Stimulated activated CD8-positive, alpha-beta memory T cell treated with anti-CD3 and anti-CD28 coated beads, Interleukin-12 subunit alpha, Interleukin-12 subunit beta, amount 100 ng/mL, for 4 hours (primary cell): Measurements from ENCODE around the gene FKBP5.
"Not testable (repeated sequence)": the region's sequence is repeated elsewhere in the genome, so short reads cannot be mapped to it uniquely, and the experiment has no call there.

ENCODE experiments used
- DNase-seq: peaks from one replicate; pipeline ENCODE4 v3.0.0-alpha.2; 2020; ENCODE audit warnings: low read depth

Gene FKBP5

DNA sequence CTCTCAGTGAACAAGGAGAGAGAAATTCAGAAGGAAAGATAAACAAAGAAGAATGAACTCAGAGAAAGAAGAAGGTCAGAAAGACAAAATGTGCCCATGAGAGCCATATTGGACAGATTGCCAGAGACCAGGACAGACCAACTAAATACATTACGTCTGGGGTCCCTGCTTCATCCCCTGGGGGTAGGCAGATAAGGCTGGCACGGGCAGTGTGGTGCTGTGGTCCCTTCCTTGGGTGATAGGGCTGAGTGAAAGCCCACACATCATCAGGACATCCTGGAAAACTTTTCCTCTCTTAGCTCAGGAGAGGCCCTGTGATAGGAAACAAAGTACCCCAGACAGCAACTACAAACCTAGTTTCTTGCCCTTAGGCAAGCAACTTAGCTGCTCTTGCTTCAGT is 34.9 kb upstream of the FKBP5 start:
- no peak for DNase-seq

DNA sequence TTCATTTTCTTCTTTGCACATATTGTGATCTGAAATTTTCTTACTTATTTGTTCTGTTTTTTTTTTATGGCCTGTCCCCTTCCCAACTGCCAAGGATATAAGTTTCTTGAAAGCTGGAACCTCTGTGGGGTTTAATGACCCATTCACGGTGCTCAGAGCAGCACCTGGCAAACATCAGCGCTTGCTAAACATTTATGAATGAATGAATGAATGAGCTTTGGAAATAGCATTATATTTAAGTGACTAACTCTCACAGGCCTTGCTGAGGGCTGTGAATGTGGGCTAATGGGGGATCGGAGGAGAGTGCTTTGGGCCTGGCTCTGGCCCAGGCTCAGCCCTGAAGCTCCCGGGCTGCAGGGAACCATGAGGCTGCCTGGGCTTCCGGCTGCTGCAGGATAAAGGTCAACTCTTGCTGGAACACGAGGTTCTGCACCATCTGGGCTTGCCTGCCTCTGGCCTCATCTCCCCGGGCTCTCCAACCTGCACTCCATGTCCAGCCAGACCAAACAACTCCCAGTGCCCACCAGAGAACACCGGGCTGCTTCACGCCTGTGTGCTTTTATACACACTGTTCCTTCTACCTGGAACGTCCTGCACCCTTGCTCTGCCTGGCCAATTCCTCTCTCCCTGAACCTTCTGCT is 33.5 kb upstream of the FKBP5 start:
- DNase-seq = no peak

DNA sequence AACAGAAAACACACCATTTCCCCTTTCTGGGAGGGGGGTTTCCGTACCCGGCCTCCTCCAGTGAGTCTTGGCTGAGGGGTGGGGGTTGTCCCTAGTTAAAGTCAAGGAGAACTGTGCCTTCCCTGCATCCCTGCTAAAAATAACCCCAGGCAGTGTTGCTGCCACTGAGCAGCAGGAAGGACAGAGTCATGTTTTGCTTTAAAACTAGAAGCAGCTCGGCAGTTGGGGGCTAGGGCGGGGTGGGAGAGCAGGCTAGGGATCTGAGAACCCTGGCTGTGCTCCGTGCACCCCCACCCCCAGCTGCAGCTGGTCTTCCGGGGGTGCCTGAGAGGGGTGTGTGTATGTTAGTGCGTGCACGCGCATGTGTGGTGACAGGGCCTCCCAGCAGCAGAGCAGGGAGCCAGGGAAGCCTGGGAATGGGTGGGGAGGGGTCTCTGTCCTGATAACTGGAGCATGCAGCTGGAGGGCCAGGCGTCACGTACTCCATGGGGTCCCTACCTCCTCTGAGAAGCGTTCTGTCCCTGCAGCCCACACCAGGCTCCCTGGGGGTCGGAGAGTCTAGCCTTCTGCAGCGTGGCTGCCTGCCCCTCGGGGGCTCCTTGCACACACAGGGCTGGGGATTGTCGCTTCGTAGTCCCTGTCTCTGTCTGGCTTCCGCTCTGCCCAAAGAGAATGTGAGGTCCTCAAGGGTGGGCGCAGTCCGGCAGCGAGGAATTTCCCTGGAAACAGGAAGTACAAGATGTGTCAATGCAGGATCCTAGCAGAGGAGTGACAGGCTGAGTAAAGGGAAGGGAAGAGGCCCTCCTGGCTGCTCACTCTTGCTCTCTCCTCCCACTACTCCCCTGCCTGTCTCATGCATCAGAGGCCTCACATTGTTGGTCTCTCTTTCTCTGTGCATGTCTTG is 31.4 kb upstream of the FKBP5 start:
- DNase-seq = no peak

DNA sequence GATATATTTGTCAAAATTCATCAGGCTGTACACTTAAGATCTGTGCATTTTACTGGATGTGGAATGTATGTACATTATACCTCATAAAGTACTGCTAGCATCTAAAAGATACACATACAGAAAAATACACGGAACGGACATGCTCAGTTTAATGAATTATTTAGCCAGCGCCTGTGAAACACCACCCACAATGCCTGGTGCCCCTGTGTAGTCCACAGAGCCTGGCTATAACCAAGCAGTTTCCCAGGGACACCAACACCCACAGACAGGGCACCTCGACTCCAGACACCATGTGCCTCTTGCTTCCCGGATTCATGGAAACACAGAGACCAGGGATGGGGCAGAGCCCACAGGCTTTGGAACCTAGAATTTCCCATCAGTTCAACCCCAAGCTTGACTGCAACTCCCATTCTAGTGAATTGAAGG is 30.7 kb upstream of the FKBP5 start:
- DNase-seq = no peak

DNA sequence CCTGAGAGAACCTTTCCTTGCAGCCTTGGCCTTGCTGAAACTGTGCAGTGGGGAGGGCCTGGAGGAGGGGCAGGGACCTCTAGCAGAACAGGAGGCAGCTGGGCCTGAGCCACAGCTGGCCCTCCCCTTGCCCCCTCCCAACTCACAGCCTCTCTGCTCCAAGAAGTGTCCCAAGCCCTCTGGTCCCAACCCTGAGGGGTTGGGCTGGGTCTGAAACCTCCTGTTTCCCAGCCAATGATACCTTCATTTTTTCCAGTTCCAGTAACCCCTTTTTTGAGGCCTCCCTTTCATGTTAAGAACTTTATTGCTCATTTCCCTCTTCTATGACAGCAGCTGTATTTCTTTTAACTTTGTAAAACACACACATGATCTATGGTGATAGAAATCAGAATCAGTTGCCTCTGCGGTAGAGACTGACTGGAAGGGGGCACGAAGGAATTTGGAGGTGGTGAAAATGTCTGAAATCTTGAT is 30.2 kb upstream of the FKBP5 start:
- no peak for DNase-seq

DNA sequence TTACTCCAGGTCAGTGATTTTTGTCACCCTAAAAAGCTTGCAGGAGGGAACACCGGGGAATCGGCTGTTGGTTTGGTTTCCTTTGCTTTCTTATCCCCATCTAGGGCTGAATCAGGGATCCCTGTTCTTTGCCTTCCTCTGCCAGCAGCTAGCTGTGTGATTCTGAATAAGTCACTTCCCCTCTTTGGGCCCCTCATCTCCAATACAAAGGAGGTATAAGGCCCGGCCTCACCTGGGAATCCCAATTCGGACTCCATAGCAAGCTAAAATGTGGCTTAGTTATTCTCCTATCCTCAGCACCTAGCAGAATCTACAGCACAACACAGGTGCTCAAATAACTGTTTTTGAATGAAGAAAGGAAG is 29.6 kb upstream of the FKBP5 start:
- DNase-seq = no peak

DNA sequence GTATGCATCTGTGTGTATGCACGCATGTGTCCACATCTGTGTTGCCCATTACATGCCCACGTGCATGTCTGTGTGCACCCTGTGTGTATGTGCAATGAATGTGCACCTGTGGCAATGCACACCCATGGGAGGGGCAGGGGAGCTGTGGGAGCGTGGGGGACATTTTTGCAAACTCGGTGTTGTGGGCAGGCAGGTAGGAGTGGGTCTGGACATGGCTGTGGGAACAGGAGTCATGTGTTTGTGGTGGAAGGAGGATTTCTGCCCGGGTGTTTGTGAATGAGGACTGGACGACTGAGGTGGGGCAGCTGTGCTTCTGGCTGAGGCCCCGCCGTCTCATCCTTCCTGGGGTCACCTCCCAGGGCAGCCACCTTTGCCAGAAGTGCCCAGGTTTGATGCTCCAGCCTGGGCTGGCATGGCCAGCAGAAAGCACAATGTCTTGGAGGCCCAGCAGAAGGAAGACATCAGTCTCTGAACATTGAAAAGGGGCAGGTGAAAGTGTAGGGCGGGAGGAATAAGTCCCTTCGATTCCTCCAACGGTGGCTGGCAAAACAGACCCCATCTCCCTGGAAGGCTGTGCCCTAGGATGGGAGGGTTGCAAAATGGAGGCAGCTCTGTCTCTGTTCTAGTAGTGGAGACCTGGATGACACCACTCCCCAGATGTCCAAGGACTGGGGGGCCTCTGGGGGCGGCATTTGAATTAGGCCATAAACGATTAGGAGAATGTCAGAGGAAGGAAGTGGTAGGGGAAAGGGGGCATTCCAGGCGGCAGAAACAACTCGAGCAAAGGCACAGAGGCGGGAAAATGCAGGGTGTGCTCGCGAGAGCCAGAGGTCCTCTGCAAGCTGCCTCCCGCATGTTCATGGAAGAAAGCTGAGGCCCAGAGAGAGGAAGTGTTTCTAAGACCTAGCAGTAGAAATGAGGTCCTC is 29.0 kb upstream of the FKBP5 start:
- no peak for DNase-seq

DNA sequence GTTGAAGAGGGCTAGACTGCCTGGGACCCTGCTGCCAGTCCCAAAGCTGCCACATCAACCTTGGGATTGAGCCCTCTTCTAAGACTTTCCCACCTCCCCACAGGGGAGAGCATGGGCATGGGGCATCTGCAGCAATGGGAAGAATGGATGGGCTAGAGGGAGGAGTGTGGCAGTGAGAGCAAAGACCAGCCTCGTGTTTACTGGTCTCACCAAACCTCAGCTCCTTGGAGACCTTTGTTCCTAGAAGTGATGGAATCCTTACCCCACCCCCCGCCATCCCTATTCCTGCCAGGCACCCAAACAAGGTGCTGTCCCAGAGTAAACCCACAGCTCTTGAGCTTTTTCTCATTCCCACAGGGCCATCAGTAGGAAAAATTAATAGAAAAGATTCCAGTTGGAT is 28.1 kb upstream of the FKBP5 start:
- DNase-seq = no peak

DNA sequence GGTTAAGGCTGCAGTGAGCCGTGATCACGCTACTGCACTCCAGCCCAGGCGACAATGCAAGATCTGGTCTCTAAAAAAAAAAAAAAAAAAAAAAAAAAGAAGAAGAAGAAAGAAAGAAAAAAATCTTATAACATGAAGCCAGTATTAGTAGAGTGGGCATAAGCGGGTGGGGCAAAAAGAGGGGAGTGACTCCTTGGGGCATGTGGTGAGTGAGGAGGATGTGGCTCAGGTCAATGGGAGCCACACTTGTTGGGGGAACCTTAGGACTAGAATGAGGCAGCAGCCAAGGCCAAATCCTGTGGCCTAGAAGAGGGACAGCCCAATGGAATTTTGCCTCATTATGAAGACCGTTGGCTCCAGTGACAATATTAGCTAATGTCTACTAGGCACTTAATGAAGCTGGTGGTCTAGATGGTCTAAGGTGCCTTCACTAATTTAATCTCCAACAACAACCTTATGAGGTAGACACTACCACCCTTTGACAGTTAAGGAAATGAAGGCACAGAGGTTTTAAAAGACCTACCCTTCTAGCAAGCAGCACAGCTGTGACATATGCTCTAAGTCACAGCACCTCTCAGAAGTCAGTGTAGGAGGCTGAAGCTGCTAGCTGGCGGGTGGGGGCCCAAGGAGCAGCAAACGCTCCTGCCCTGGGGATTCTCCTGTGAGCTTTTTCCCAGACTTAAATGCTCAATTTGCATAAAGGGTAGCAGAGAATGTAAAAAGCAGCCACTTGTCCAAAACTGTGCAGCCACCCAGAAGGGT is 24.5 kb upstream of the FKBP5 start:
- no peak for DNase-seq

DNA sequence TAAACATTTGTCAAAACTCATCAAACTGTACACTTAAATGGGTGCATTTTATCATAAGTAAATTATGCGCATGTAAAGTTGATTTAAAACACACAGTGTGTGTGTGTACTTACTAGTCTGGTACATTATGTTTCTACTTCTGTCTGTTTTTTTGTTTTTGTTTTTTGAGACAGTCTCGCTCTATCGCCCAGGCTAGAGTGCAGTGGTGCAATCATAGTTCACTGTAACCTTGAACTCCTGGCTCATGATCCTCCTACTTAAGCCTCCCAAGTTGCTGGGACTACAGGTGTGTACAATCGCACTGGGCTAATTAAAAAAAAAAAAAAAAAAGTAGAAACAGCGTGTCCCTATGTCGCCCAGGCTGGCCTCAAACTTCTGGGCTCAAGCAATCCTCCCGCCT is 23.0 kb upstream of the FKBP5 start:
- no peak for DNase-seq

DNA sequence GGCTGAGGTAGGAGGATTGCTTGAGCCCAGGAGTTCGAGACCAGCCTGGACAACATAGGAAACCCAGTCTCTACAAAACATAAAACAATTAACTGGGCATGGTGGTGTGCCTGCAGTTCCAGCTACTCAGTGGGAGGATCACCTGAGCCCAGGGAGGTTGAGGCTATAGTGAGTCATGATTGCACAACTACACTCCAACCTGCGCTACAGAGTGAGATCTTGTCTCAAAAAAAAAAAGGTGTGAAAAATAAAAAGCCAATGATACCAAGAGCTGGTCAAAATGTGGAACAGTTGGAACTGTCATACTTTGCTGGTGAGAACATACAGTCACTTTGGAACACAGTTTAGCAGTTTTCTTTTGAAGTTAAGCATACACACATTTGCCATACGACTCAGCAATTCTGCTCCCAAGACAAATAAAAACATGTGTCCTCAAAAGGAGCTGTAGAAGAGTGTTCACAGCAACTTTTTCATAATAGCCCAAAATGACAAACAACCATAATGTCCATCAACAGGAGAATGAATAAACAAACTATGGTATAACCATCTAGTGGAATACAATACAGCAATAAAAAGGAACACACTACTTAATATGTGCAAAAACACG is 21.6 kb upstream of the FKBP5 start:
- no peak for DNase-seq

DNA sequence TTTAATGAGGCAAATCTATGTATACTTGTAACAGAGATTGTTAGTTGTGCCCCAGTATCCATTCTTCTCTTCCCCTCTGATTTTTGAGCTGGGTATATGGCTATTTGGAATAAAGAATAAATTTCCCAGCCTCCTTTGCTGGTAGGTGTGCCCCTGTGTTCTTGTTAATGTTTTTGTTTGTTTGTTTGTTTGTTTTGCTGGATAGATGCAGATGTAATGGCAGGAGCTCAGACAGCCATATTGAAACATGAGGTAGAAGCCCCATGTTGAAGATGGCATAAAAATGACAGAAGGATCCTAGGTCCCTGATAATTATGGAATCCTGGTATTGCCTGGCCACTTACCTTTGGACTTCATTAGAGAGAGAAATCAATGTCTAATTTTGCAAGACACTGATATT is 19.9 kb upstream of the FKBP5 start:
- DNase-seq = no peak

DNA sequence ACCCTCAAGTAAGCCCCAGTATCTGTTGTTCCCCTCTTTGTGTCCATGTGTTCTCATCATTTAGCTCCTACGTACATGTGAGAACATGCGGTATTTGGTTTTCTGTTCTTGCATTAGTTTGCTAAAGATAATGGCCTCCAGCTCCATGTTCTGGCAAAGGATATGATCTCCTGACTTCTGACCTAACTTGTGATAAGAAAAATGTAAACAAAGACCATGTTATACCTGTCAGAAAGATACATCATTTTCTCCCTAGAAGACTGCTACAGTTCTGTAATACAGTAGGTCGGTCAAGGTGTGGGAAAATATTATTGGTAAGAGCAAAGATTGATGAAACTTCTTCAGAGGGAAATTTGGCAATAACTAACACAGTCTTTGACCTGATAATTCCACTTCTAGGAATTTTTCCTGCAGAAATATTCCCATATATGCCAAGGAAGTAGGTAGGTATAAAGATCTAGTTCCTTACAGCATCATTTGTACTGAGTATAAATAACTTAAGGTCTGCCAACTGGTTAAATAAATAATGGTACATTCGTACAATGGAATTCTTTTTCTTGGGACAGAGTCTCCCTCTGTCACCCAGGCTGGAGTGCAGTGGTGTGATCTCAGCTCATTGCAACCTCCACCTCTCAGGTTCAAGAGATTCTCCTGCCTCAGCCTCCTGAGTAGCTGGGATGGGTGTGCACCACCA is 19.1 kb upstream of the FKBP5 start:
- DNase-seq = no peak

DNA sequence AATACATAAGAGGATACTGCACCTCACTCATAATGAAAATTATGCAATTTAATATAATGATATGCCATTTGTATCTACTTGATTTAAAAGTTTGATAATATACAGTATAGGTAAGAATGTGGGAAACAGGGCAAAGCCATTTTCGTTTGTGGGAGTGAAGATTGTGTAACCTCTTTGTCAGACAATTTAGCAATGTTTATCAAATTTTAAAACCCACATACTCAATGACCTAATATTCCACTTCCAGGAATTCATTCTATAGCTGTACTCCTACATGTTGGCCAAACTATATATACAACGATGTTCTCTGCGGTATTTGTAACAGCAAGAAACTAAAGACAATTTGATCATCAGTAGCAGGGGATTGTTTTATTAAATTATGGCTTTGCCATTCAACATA is 17.8 kb upstream of the FKBP5 start:
- DNase-seq = no peak

DNA sequence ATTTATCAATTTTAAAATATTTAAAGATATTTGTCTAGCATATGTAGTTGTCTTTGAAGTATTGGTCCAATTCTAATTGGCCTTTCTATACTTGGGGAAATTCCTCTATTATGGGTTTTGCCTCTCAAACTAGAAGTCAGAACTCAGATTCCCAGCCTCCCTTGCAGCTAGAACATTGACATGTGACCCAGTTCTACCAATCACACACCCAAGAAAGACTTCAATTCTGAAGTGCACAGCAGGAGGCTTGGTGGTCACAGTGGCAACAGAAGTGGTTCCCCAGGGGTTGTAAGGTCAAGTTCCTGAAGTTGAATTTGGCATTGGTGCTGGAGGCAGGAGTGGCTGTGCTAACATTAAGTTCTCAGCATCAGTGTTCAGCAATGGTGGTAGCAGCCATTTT is 14.8 kb upstream of the FKBP5 start:
- DNase-seq = no peak

DNA sequence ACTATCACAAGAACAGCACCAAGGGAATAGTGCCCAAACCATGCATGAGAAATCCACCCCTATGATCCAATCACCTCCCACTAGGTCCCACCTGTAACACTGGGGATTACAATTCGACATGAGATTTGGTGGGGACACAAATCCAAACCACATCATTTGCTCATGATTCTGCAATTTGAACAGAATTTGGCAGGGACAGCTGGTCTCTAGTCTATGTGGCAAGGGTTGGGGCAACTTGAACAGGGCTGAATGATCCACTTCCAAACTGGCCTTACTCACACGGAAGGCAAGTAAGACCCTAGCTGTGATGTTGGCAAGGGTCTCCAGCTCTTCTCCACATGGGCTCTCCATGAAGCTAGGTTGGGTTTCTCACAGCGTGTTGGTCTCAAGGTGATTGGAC is 10.1 kb upstream of the FKBP5 start:
- DNase-seq = no peak

DNA sequence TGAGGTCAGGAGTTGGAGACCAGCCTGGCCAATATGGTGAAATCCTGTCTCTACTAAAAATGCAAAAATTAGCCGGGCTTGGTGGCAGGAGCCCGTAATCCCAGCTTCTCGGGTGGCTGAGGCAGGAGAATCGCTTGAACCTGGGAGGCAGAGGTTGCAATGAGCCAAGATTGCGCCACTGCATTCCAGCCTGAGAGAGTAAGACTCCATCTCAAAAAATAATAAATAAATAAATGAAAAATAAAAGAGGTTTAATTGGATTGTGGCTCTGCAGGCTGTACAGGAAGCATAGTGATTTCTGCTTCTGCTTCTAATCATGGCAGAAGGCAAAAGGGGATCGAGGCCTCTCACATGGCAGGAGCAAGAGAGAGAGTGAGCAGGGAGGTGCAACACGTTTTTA is 9.7 kb upstream of the FKBP5 start:
- not testable (repeated sequence) for DNase-seq

DNA sequence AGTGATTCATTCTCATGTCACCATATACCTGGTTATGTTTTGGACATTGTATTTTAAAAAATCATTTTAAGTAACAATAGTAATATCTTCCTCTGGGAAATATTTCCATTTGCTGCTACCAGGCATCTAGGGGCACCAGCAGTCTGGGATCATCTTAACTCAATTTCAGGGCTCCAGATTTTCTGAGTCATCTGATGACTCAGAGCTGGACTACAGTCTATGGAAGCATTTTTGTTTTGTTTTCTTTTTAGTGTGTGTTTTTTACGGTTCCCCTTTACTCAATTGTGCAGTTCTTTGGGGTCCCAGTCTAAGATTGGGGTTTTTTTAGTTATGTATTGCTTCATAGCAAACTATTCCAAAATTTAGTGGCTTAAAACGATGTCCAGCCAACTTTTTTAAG is 5.7 kb upstream of the FKBP5 start:
- DNase-seq = no peak

DNA sequence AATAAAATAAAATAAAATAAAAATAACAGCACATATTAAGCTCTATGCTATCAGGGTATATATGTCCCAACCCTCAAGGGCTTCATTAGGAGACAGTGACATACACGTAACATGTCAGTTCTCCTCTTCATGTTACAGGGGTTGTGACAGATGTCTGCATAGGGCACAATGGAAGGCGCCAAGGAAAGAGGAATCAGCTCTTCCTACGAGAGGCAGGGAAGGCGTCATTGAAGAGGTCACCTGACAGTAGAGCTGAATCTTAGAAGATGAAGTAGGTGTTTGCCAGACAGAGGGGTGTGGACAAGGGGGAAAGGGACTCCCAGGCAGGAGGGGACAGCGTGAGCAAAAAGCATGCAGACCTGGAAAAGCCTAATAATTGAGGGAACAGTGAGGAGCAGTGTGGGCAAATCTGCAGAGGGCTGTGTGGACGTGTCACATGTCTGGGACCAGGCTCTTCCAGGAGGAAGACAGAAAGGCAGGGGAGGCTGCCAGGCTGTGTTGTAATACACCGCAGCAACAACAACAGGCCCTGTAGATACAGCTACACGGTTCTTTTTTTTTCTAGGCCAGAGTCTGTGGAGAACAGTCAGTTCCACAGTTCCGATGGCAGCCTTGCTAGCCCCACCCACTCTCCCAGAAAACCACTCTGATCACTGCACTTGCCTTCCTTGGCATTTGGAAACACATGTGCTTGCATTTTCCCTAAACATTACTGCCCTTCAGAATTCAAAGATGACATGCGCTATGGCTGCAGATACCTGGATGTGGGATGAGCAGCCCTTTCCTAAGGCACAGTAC is 2.5 kb upstream of the FKBP5 start:
- no peak for DNase-seq

DNA sequence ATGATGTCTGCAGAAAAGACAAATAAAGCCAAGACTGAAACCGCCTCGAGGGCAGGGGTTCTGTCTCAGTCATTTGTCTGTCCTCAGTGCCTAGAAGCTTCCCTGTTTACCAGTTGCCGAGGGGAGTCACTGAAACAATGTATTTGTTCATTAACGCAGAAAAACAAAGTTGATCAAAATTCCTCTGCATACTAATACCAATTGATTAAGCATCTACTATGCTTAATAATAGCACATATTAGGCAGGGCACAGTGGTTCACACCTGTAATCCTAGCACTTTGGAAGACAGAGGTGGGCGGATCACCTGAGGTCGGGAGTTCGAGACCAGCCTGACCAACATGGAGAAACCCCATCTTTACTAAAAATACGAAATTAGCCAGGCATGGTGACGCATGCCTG is 1.8 kb upstream of the FKBP5 start:
- DNase-seq = no peak
